Adrenal gland (tissue), 12 donors: ENCODE results near the gene PPP2R2C. TPM values are rescaled to one million over a fixed set of nuclear protein-coding genes. Genes with fewer than 3 reads are reported as not detected.

Experiments
- DNase-seq, 7 donors: peaks; one replicate each; pipeline ENCODE4 v3.0.0-alpha.2; 2019 to 2020
- H3K27ac ChIP-seq, 5 donors: fragments of 200-600 bp; sonication (generic) in 4 of 5; 1 replicate in 3 of 5; 2 replicates in 2 of 5; pipeline versions ENCODE4 v1.5.1 to v1.8.0; 2016 to 2020; ENCODE audit warnings: mild to moderate bottlenecking in 1 of 5
- H3K27me3 ChIP-seq: fragments of 200-600 bp; 2 replicates; pipeline ENCODE4 v1.8.0; 2021
- H3K36me3 ChIP-seq, 2 donors: fragments of 200-600 bp; replicated peaks in 1 of 2; 1 replicate in 1 of 2; 2 replicates in 1 of 2; pipeline versions ENCODE4 v1.5.1 to v1.8.0; 2018 to 2022
- H3K4me1 ChIP-seq, 2 donors: fragments of 200-600 bp; replicated peaks in 1 of 2; 1 replicate in 1 of 2; 2 replicates in 1 of 2; pipeline versions ENCODE4 v1.5.1 to v1.8.0; 2018 to 2021
- H3K4me3 ChIP-seq, 4 donors: fragments of 200-600 bp; sonication (generic) in 3 of 4; one replicate each; pipeline ENCODE4 v1.5.1; 2016 to 2018
- H3K9me3 ChIP-seq, 3 donors: fragments of 200-600 bp; sonication (generic) in 1 of 3; replicated peaks in 1 of 3; 1 replicate in 2 of 3; 2 replicates in 1 of 3; pipeline versions ENCODE4 v1.5.1 to v1.8.0; 2016 to 2021
- CTCF ChIP-seq, 6 experiments: fragments of 450-650 bp in 4 of 6; fragments of 200-600 bp in 2 of 6; sonication (generic) in 1 of 6; IDR thresholded peaks; 1 replicate in 5 of 6; 2 replicates in 1 of 6; pipeline versions ENCODE4 v1.5.1 to v1.8.0; 2016 to 2021; ENCODE audit warnings: antibody characterized with exemption in 6 of 6, mild to moderate bottlenecking in 2 of 6, moderate library complexity in 1 of 6
- POLR2A ChIP-seq, 2 donors: fragments of 450-650 bp; IDR thresholded peaks; one replicate each; pipeline ENCODE4 v1.6.1; 2017; ENCODE audit warnings: antibody characterized with exemption in 2 of 2, mild to moderate bottlenecking in 2 of 2, moderate library complexity in 1 of 2
- WGBS, 4 donors: extraction: QIAGEN DNeasy Blood & Tissue Kit in 2 of 4; methylation state at CpG; one replicate each; pipeline versions ENCODE4 v1.1.5 to v1.1.7; 2013 to 2017; 5-methylcytosine and 5-hydroxymethylcytosine counted together
- intact Hi-C, 2 donors: fragments of 100-400 bp; cut with DNase I; formaldehyde crosslinking; loops; one replicate each; pipeline versions ENCODE4 v1.14.1 to v1.15.0; 2022 to 2023
- polyA plus RNA-seq, 3 donors: library from polyadenylated mRNA; stranded (reverse); fragments of 200-250 nt in 2 of 3; fragments of 350-450 nt in 1 of 3; fragmentation: Illumina TruSeq in 1 of 3; extraction: RNeasy Lipid Tissue Mini Kit (QIAGEN cat#74804) in 1 of 3; gene quantifications; one replicate each; pipeline ENCODE4 v1.2.3, GENCODE V29; 2013 to 2014
- total RNA-seq, 9 donors: library from RNA; depleted of rRNA in 4 of 9; stranded (reverse); fragments of >200 nt in 4 of 9; fragments of 120-200 nt in 1 of 9; fragmentation: NEBNext Ultra II Directional in 1 of 9; extraction: Animal tissue kit (Norgen Biotek cat#: 25700) in 1 of 9; gene quantifications; one replicate each; pipeline versions ENCODE4 v1.1.0 to v1.2.4, GENCODE V29; 2013 to 2023
- donor health status: healthy with polysubstance abuse.
- donor health status: Bipolar disorder and iron deficiency.
- donor health status: DM: yes; HTN: yes; CAD: no.
- donor health status: DM: no; HTN: no; CAD: no.
- donor health status: DM: no; HTN: no; CAD: no.
- donor health status: DM: yes; HTN: yes; CAD: no.

PPP2R2C gene
- total and polyA plus RNA-seq, 12 donors: 0.17 to 7.2 (median 2.0) TPM; not detected in 3

- Histone ChIP-seq H3K36me3 (peaks cover 0 to 3% of the 10 kb centered on the region in 2 donors), H3K9me3 (no peaks in the 10 kb centered on the region), H3K4me3 (no peak overlapping the region), H3K27ac (peak overlapping the region in 2 of 5 donors; percentile 78 to 79), H3K4me1 (peaks cover 26 to 76% of the 10 kb centered on the region in 2 donors), H3K27me3 (no peaks in the 10 kb centered on the region)
- no peak for DNase-seq
- WGBS, 4 donors: 59 to 65% (median 63%) methylated on average over 13 to 15 of the region's 15 CpGs
- no peak for TF ChIP-seq POLR2A (IDR thresholded peaks at IDR 0.05)
- no peak for TF ChIP-seq CTCF (IDR thresholded peaks at IDR 0.05)
- intact Hi-C loops: no loop called here
Observed at GRCh38 chr4:6272863-6273660, 199.4 kb downstream of the PPP2R2C start.

GRCh38 chr4:6271701-6272465 lies 200.5 kb downstream of the PPP2R2C start:
- WGBS, 4 donors: 45 to 81% (median 49%) methylated on average over 10 to 15 of the region's 15 CpGs
- intact Hi-C loops: no loop called here
- peaks cover 18 to 64% of the 10 kb centered on the region in 2 donors for H3K4me1 ChIP-seq
- H3K27ac ChIP-seq: peak overlapping the region in 2 of 5 donors; percentile 78
- DNase-seq: peak in 6 of 7 donors; percentile 50 to 75 (median 64)
- H3K36me3 ChIP-seq: no peaks in the 10 kb centered on the region
- H3K9me3 ChIP-seq: no peaks in the 10 kb centered on the region
- TF ChIP-seq CTCF (IDR thresholded peaks at IDR 0.05) (no peak), POLR2A (IDR thresholded peaks at IDR 0.05) (peak in 1 of 2 donors; percentile 43)
- H3K27me3 ChIP-seq: no peaks in the 10 kb centered on the region
- peak overlapping the region in 1 of 4 donors; percentile 90 for H3K4me3 ChIP-seq

GRCh38 chr4:6271206-6271605 lies 201.2 kb downstream of the PPP2R2C start:
- Histone ChIP-seq H3K4me3 (peak overlapping the region in 1 of 4 donors; percentile 90), H3K4me1 (peaks cover 12 to 57% of the 10 kb centered on the region in 2 donors), H3K36me3 (no peaks in the 10 kb centered on the region), H3K9me3 (no peaks in the 10 kb centered on the region), H3K27me3 (no peaks in the 10 kb centered on the region), H3K27ac (peak overlapping the region in 2 of 5 donors; percentile 78)
- no peak for DNase-seq
- TF ChIP-seq POLR2A (IDR thresholded peaks at IDR 0.05): no peak
- intact Hi-C loops: no loop called here
- WGBS, 4 donors: 61 to 85% (median 77%) methylated on average over 9 of the region's 9 CpGs

- peak in 2 of 7 donors; percentile 44 to 61 for DNase-seq
Observed at GRCh38 chr4:6270636-6271121, 201.7 kb downstream of the PPP2R2C start.

More at GRCh38 chr4:6270636-6271121, 201.7 kb downstream of the PPP2R2C start:
- peak overlapping the region in 3 of 5 donors; percentile 66 to 78 (median 78) for H3K27ac ChIP-seq
- WGBS, 4 donors: 22 to 33% (median 30%) methylated on average over 5 to 8 of the region's 8 CpGs
- H3K27me3 ChIP-seq: no peaks in the 10 kb centered on the region
- intact Hi-C loops: no loop called here
- no peaks in the 10 kb centered on the region for H3K9me3 ChIP-seq
- H3K4me1 ChIP-seq: peaks cover 12 to 52% of the 10 kb centered on the region in 2 donors
- no peaks in the 10 kb centered on the region for H3K36me3 ChIP-seq
- no peak for TF ChIP-seq CTCF (IDR thresholded peaks at IDR 0.05)
- no peak for TF ChIP-seq POLR2A (IDR thresholded peaks at IDR 0.05)
- peak overlapping the region in 3 of 4 donors; percentile 89 to 90 (median 89) for H3K4me3 ChIP-seq

Other genes with a start within 250 kb of the PPP2R2C start
- 10 to 100 TPM; 20.8 to 64.4 (median 36.5) TPM for gene WFS1, start 202.8 kb downstream of the PPP2R2C start, total RNA-seq
- gene WFS1, start 202.8 kb downstream of the PPP2R2C start, polyA plus RNA-seq: 10 to 100 TPM; 21.8 to 24.8 (median 22.6) TPM
- gene MAN2B2, start 102.6 kb upstream of the PPP2R2C start, total RNA-seq: 10 to 100 TPM; 10.6 to 50.6 (median 32.5) TPM
- gene MAN2B2, start 102.6 kb upstream of the PPP2R2C start, polyA plus RNA-seq: 10 to 100 TPM in 2 of 3 donors, 1 to 10 TPM in 1; 9.3 to 15.7 (median 14.6) TPM
- 100 to 1,000 TPM; 161 to 501 (median 351) TPM for gene MRFAP1, start 168.1 kb upstream of the PPP2R2C start, total RNA-seq
- gene MRFAP1, start 168.1 kb upstream of the PPP2R2C start, polyA plus RNA-seq: 100 to 1,000 TPM; 191 to 618 (median 218) TPM
- gene S100P, start 221.3 kb upstream of the PPP2R2C start, total RNA-seq: 1 to 10 TPM in 2 of 9 donors, under 1 TPM in 3, not detected in 4; 0.42 to 1.9 (median 0.80) TPM
- 1 to 10 TPM in 1 of 3 donors, under 1 TPM in 1, not detected in 1; 0.84 to 1.0 TPM for gene S100P, start 221.3 kb upstream of the PPP2R2C start, polyA plus RNA-seq
- 100 to 1,000 TPM in 1 of 9 donors, 10 to 100 TPM in 8; 53.8 to 100 (median 62.1) TPM for gene MRFAP1L1, start 237.3 kb upstream of the PPP2R2C start, total RNA-seq
- gene MRFAP1L1, start 237.3 kb upstream of the PPP2R2C start, polyA plus RNA-seq: 10 to 100 TPM; 53.0 to 98.5 (median 74.4) TPM
- gene BLOC1S4, start 243.6 kb upstream of the PPP2R2C start, total RNA-seq: 10 to 100 TPM; 15.8 to 31.7 (median 18.7) TPM
- gene BLOC1S4, start 243.6 kb upstream of the PPP2R2C start, polyA plus RNA-seq: 10 to 100 TPM in 1 of 3 donors, 1 to 10 TPM in 2; 6.5 to 10.8 (median 8.9) TPM